ENCODE results near the gene PCSK5. TPM values are rescaled to one million over a fixed set of nuclear protein-coding genes. Genes with fewer than 3 reads are reported as not detected.

The PCSK5 gene
- total RNA-seq, 1 experiment from 2014 or later: 6.9 TPM

GRCh38 chr9:75885652-75886051 lies 4.8 kb upstream of the PCSK5 start (continued):
- TF ChIP-seq ZFX (IDR thresholded peaks at IDR 0.05): no peak
- no peak for TF ChIP-seq POLR2AphosphoS5 (IDR thresholded peaks at IDR 0.05; ENCODE audit: low read depth, low read length)
- TF ChIP-seq MAX (IDR thresholded peaks at IDR 0.05): no peak

GRCh38 chr9:75889577-75889976 lies 896 bp upstream of the PCSK5 start:
- Histone ChIP-seq H3K9me2 (ENCODE audit: insufficient read depth) (no peaks in the 10 kb centered on the region), H3K4me1 (ENCODE audit: control insufficient read depth in 1 of 2, insufficient read depth in 2 of 2, low read length in 2 of 2) (peaks cover 4 to 16% of the 10 kb centered on the region in 2 experiments; a peak in 2 of 4 replicates), H3K4me3 (replicated peaks in 1 of 2; ENCODE audit: low read depth in 1 of 2, low read length in 2 of 2) (peak overlapping the region; percentile 71 to 74), H3K4me2 (ENCODE audit: low read length) (peak overlapping the region; percentile 92), H3K36me3 (ENCODE audit: control insufficient read depth in 1 of 2, insufficient read depth in 2 of 2, low read length in 2 of 2) (no peaks in the 10 kb centered on the region), H2AFZ (ENCODE audit: low read depth, low read length, poor library complexity, severe bottlenecking) (peak overlapping the region; percentile 99), H3K9me3 (ENCODE audit: control insufficient read depth in 1 of 2, insufficient read depth in 1 of 2, low read depth in 1 of 2, low read length in 2 of 2) (no peaks in the 10 kb centered on the region), H3K9ac (ENCODE audit: low read length) (peak overlapping the region; percentile 69), H3K79me2 (ENCODE audit: insufficient read depth, low read length) (peaks cover 8% of the 10 kb centered on the region; the same call in 1 of the 2 replicates), H4K20me1 (ENCODE audit: insufficient read depth) (no peaks in the 10 kb centered on the region), H3K27me3 (ENCODE audit: insufficient read depth, low read length) (no peaks in the 10 kb centered on the region), H3K27ac (ENCODE audit: low read depth, low read length) (peak overlapping the region; percentile 44; the same call in 1 of the 2 replicates)
- DNase-seq (ENCODE audit: low read depth, low spot score): no peak
- intact Hi-C loops (cut with micrococcal nuclease): no loop called here
- ChIA-PET POLR2A (interaction anchor here (2.2 kb wide), 1 partner anchor 9 kb away, joined by 14 read pairs; no protein-coding TSS in a partner anchor), RAD21 (ENCODE audit: low non-redundant PET in 1 of 2, low total read pairs in 2 of 2, uncharacterized antibody in 2 of 2, unreplicated experiment in 2 of 2) (no interaction called here), CTCF (interaction anchor here (1.3 to 1.5 kb wide), 2 partner anchors 23 to 34 kb away, joined by 4 to 6 read pairs; no protein-coding TSS in a partner anchor)
- peak; percentile 11; the same call in 1 of the 2 replicates for ATAC-seq
- TF ChIP-seq CEBPB (IDR thresholded peaks at IDR 0.05; ENCODE audit: low read depth): no peak
- TF ChIP-seq POLR2A (IDR thresholded peaks at IDR 0.05; ENCODE audit: borderline replicate concordance, extremely low read depth, insufficient read depth, insufficient read length): no peak
- TF ChIP-seq POLR2AphosphoS5 (IDR thresholded peaks at IDR 0.05; ENCODE audit: low read depth, low read length): 0 out of 2 replicates have a peak, but pooled peaks have one; percentile 18
- no TSS peak for BruUV-seq (replicated peaks)

GRCh38 chr9:75889977-75890471 lies 449 bp upstream of the PCSK5 start:
- H3K36me3 ChIP-seq (ENCODE audit: control insufficient read depth in 1 of 2, insufficient read depth in 2 of 2, low read length in 2 of 2): no peaks in the 10 kb centered on the region
- POLR2A ChIA-PET: interaction anchor here (0.6 to 2.2 kb wide), 5 partner anchors 10 to 861 kb away, joined by 3 to 14 read pairs (median 3); partner anchors contain the start of genes NMRK1 and OSTF1
- DNase-seq (ENCODE audit: low read depth, low spot score): no peak
- H3K4me2 ChIP-seq (ENCODE audit: low read length): peak overlapping the region; percentile 92
- peaks cover 4 to 16% of the 10 kb centered on the region in 2 experiments; a peak in 2 of 4 replicates for H3K4me1 ChIP-seq (ENCODE audit: control insufficient read depth in 1 of 2, insufficient read depth in 2 of 2, low read length in 2 of 2)
- ATAC-seq: peak; percentile 49
- no peaks in the 10 kb centered on the region for H4K20me1 ChIP-seq (ENCODE audit: insufficient read depth)
- CTCF ChIA-PET: interaction anchor here (1.3 to 1.5 kb wide), 2 partner anchors 23 to 35 kb away, joined by 4 to 6 read pairs; no protein-coding TSS in a partner anchor
- peak overlapping the region; percentile 44 for H3K27ac ChIP-seq (ENCODE audit: low read depth, low read length)
- H3K27me3 ChIP-seq (ENCODE audit: insufficient read depth, low read length): no peaks in the 10 kb centered on the region
- peak overlapping the region; percentile 99 for H2AFZ ChIP-seq (ENCODE audit: low read depth, low read length, poor library complexity, severe bottlenecking)
- peak overlapping the region; percentile 71 to 74 for H3K4me3 ChIP-seq (replicated peaks in 1 of 2; ENCODE audit: low read depth in 1 of 2, low read length in 2 of 2)
- no peaks in the 10 kb centered on the region for H3K9me2 ChIP-seq (ENCODE audit: insufficient read depth)
- BruUV-seq (replicated peaks): TSS peak; percentile 85
- RAD21 ChIA-PET (ENCODE audit: low non-redundant PET in 1 of 2, low total read pairs in 2 of 2, uncharacterized antibody in 2 of 2, unreplicated experiment in 2 of 2): no interaction called here
- intact Hi-C loops (cut with micrococcal nuclease): no loop called here
- peaks cover 8% of the 10 kb centered on the region for H3K79me2 ChIP-seq (ENCODE audit: insufficient read depth, low read length)
- H3K9ac ChIP-seq (ENCODE audit: low read length): peak overlapping the region; percentile 69
- H3K9me3 ChIP-seq (ENCODE audit: control insufficient read depth in 1 of 2, insufficient read depth in 1 of 2, low read depth in 1 of 2, low read length in 2 of 2): no peaks in the 10 kb centered on the region
- TF ChIP-seq ELF1 (IDR thresholded peaks at IDR 0.05; ENCODE audit: borderline replicate concordance, low read depth): no peak
- no peak for TF ChIP-seq ZBTB33 (IDR thresholded peaks at IDR 0.05; ENCODE audit: extremely low read depth, insufficient replicate concordance, low read length)
- no peak for TF ChIP-seq RAD21 (IDR thresholded peaks at IDR 0.05; ENCODE audit: low read depth)
- no peak for TF ChIP-seq POLR2AphosphoS5 (IDR thresholded peaks at IDR 0.05; ENCODE audit: low read depth, low read length)
- no peak for TF ChIP-seq ATF3 (IDR thresholded peaks at IDR 0.05)
- TF ChIP-seq YY1 (IDR thresholded peaks at IDR 0.05; ENCODE audit: extremely low read depth, insufficient replicate concordance, low read depth, low read length): no peak
- TF ChIP-seq CTCF (IDR thresholded peaks at IDR 0.05 in 2 of 3, conservative IDR thresholded peaks at IDR 0.05 in 1 of 3; ENCODE audit: borderline replicate concordance in 1 of 3, insufficient read depth in 1 of 3, low read depth in 2 of 3, low read length in 2 of 3): no peak
- TF ChIP-seq JUND (IDR thresholded peaks at IDR 0.05): peak; percentile 20; the same call in 1 of the 2 replicates
- 0 out of 2 replicates have a peak, but pooled peaks have one; percentile 42 for TF ChIP-seq CEBPB (IDR thresholded peaks at IDR 0.05; ENCODE audit: low read depth)
